AG04449 (cell line): ENCODE results near the gene TSGA10.

Source experiments
- CTCF ChIA-PET: fragments of 350-600 bp; formaldehyde crosslinking; extraction: SDS; loops from one replicate; lab custom pipeline; 2021; ENCODE audit warnings: antibody characterized with exemption; lab: Yijun Ruan, JAX
- POLR2A ChIA-PET: fragments of 400-600, 350-600 bp; formaldehyde crosslinking; extraction: SDS; loops from one replicate; lab custom pipeline; 2020; ENCODE audit warnings: antibody characterized with exemption, inconsistent platforms; lab: Yijun Ruan, JAX
- DNase-seq: peaks from one replicate; pipeline ENCODE4 v3.0.0-alpha.2; 2010; ENCODE audit warnings: low read depth, low spot score
- H3K4me3 ChIP-seq: 2 replicates; pipeline ENCODE4 v1.5.1; 2011; ENCODE audit warnings: low read depth, mild to moderate bottlenecking, control low read depth, low read length
- TF ChIP-seq, protein P1 (sequence below): IDR thresholded peaks from one replicate; pipeline ENCODE4 v1.5.1; 2011; ENCODE audit warnings: mild to moderate bottlenecking, moderate library complexity, low read length, control low read depth, inconsistent platforms; ENCODE audit not compliant: insufficient read depth; ENCODE audit errors: missing control alignments

Gene TSGA10

GRCh38 chr2:99088017-99088416 is 66.7 kb downstream of the TSGA10 start:
- no peak overlapping the region for H3K4me3 ChIP-seq
- TF ChIP-seq, protein P1, sequence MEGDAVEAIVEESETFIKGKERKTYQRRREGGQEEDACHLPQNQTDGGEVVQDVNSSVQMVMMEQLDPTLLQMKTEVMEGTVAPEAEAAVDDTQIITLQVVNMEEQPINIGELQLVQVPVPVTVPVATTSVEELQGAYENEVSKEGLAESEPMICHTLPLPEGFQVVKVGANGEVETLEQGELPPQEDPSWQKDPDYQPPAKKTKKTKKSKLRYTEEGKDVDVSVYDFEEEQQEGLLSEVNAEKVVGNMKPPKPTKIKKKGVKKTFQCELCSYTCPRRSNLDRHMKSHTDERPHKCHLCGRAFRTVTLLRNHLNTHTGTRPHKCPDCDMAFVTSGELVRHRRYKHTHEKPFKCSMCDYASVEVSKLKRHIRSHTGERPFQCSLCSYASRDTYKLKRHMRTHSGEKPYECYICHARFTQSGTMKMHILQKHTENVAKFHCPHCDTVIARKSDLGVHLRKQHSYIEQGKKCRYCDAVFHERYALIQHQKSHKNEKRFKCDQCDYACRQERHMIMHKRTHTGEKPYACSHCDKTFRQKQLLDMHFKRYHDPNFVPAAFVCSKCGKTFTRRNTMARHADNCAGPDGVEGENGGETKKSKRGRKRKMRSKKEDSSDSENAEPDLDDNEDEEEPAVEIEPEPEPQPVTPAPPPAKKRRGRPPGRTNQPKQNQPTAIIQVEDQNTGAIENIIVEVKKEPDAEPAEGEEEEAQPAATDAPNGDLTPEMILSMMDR = no peak
- ChIA-PET CTCF (interaction anchor here (1.0 kb wide), 1 partner anchor 8 kb away, joined by 3 read pairs; no protein-coding TSS in a partner anchor), POLR2A (no interaction called here)
- DNase-seq = no peak

- ChIA-PET CTCF (no interaction called here), POLR2A (no interaction called here)
- DNase-seq = no peak
- no peak overlapping the region for H3K4me3 ChIP-seq
- TF ChIP-seq, protein P1 = no peak
These were observed 68.4 kb downstream of the TSGA10 start for GRCh38 chr2:99086385-99086784.

DNA sequence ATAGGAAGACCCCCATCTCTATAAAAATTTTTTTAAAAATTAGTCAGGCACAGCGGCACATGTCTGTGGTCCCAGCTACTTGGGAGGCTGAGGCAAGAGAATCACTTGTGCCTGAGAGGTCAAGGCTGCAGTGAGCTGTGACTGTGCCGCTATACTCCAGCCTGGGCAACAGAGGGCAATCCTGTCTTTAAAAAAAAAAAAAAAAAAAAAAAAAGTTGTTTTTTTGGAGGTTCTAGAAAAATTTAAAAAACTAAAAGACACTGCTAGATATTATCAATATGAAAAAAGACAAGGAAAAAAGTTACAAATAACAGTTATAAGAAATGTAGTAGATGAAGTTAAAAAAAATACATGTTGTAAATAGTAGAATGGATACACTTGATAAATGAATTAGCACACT is 69.3 kb downstream of the TSGA10 start:
- no peak overlapping the region for H3K4me3 ChIP-seq
- TF ChIP-seq, protein P1 = no peak
- no peak for DNase-seq
- ChIA-PET CTCF (interaction anchor here (1.6 kb wide), 1 partner anchor 1177 kb away, joined by 6 read pairs; no protein-coding TSS in a partner anchor), POLR2A (no interaction called here)

DNA sequence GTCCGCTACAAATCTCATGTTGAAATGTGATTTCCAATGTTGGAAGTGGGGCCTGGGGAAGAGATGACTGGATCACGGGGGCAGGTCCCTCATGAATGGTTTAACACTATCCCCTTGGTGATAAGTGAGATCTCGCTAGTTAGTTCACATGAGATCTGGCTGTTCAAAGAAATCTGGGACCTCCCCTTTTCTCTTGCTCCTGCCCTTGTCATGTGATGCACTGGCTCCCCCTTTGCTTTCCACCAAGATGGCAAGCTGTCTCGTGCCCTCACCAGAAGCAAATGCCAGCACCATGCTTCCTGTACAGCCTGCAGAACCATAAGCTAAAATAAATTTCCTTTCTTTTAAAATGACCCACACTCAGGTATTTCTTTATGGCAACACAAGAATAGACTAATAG is 70.5 kb downstream of the TSGA10 start:
- CTCF ChIA-PET = interaction anchor here (1.6 to 2.0 kb wide), 2 partner anchors 18 to 1178 kb away, joined by 6 read pairs; no protein-coding TSS in a partner anchor
- DNase-seq = no peak
- TF ChIP-seq, protein P1 = no peak
- POLR2A ChIA-PET = no interaction called here
- H3K4me3 ChIP-seq = no peak overlapping the region

DNA sequence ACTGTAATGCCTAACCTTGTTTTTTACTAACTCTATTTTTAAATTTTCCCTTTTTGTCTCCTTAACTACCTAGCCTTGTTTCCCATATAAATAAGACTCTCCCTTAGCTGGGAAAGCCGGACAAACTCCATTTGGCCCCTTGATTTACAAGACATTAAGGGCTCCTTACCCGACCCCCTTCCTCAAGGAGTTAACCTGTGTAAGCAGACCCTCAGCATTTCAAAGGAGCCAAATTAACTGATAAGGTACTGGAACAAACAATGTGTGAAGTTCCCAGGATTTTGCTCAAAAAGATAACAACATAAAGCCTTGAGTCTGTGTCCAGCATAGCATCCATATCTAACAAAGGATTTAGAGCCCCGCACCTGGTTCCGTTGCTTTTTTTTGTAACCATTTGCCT is 72.9 kb downstream of the TSGA10 start:
- H3K4me3 ChIP-seq = no peak overlapping the region
- POLR2A ChIA-PET = no interaction called here
- TF ChIP-seq, protein P1 = no peak
- CTCF ChIA-PET = interaction anchor here (1.7 to 5.9 kb wide), 2 partner anchors 15 to 432 kb away, joined by 5 to 29 read pairs; no protein-coding TSS in a partner anchor
- no peak for DNase-seq

DNA sequence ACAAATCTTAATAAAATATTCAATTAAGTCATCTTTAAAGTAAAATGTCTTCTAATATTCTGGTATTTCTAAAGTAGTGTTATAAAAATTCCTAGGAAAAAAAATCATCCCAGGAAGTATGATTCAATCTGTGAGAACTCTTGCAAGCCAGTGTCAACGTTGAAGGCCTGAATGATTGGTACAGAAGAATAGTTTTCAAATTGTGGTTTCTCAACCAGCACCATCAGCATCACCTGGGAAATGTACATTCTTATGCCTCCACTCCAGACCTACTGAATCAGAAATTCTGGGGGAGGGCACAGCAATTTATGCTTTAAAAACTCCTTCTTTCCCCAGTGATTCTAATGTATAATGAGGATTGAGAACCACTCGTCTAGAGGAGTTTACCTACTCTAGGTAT is 75.5 kb downstream of the TSGA10 start:
- no peak overlapping the region for H3K4me3 ChIP-seq
- DNase-seq = no peak
- TF ChIP-seq, protein P1 = no peak
- CTCF ChIA-PET = interaction anchor here (0.8 to 5.9 kb wide), 2 partner anchors 9 to 13 kb away, joined by 3 to 29 read pairs; no protein-coding TSS in a partner anchor
- POLR2A ChIA-PET = no interaction called here
